PC-9 (cell line): ENCODE data around the gene GLTP.

Experiments
- EZH2 ChIP-seq: fragments of 200-600 bp; sonication (generic); IDR thresholded peaks from 2 replicates; pipeline ENCODE4 v1.8.0; 2017; ENCODE audit warnings: antibody characterized with exemption, low read depth
- TF ChIP-seq, protein P1 (sequence below): fragments of 200-600 bp; sonication (generic); conservative IDR thresholded peaks from 2 replicates; pipeline ENCODE4 v1.6.1; 2017; ENCODE audit warnings: mixed run types, antibody characterized with exemption, mild to moderate bottlenecking, moderate library complexity

DNA sequence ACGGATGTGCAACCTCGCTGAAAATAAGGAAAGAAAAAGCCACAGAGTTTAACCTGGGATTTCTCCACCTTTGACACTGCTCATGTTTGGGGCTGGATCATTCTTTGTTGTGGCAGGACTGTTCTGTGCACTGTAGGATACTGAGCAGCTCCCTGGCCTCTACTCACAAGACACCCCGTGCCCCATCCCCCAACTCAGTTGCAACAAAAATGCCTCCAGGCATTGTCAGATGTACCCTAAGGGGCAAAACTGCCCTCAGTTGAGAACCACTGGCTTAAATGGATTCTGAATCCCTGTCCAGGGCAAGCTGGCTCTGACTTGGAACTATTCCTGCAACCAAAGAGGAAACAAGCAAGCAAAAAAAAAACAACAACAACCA is 2.1 kb downstream of the GLTP start:
- TF ChIP-seq EZH2 = no peak
- TF ChIP-seq, protein P1, sequence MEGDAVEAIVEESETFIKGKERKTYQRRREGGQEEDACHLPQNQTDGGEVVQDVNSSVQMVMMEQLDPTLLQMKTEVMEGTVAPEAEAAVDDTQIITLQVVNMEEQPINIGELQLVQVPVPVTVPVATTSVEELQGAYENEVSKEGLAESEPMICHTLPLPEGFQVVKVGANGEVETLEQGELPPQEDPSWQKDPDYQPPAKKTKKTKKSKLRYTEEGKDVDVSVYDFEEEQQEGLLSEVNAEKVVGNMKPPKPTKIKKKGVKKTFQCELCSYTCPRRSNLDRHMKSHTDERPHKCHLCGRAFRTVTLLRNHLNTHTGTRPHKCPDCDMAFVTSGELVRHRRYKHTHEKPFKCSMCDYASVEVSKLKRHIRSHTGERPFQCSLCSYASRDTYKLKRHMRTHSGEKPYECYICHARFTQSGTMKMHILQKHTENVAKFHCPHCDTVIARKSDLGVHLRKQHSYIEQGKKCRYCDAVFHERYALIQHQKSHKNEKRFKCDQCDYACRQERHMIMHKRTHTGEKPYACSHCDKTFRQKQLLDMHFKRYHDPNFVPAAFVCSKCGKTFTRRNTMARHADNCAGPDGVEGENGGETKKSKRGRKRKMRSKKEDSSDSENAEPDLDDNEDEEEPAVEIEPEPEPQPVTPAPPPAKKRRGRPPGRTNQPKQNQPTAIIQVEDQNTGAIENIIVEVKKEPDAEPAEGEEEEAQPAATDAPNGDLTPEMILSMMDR = no peak
